ENCODE measurements around the gene ASPG. TPM values are rescaled to one million over a fixed set of nuclear protein-coding genes. Genes with fewer than 3 reads are reported as not detected.

Gene ASPG
- total RNA-seq = not detected in 2 replicates

DNA sequence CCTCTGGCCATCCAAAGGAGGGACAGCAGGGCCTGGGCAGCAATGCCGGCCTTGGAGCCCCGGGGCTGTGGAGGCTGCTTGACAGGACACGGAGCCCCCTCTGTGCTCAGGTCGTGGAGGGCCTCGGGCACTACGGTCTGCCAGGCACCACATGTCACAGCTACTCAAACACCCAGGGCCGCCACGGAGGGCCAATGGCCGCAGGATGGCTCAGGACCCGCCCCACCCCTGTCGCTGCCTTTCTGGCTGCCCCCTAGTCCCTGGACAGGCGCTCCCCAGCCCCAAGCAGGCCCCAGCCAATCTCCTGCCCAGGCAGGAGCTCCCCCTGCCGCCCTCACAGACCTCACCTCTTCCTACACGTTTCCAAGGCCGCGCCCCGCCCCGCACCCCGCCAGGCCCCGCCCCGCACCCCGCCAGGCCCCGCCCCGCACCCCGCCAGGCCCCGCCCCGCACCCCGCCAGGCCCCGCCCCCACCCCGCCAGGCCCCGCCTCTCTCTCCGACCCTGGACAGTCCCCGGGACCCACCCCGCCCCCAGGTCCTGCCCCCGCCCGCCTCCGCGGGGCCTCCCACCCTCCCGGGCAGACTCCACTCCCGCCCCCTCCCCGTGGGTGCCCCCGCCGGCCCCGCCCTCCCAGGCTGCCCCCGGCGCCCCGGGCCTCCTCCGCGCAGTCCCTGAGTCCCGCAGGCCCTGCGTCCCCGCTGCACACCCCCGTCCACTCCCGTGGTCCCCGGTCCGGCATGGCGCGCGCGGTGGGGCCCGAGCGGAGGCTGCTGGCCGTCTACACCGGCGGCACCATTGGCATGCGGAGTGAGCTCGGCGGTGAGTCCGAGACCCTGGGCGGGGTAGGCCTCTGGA, at the start of gene ASPG:
Gene ASPG, plus strand, starts transcription at position 669 of the 857 bp plus-strand sequence. Its CDS starts 71 bp downstream, at position 740.

DNA sequence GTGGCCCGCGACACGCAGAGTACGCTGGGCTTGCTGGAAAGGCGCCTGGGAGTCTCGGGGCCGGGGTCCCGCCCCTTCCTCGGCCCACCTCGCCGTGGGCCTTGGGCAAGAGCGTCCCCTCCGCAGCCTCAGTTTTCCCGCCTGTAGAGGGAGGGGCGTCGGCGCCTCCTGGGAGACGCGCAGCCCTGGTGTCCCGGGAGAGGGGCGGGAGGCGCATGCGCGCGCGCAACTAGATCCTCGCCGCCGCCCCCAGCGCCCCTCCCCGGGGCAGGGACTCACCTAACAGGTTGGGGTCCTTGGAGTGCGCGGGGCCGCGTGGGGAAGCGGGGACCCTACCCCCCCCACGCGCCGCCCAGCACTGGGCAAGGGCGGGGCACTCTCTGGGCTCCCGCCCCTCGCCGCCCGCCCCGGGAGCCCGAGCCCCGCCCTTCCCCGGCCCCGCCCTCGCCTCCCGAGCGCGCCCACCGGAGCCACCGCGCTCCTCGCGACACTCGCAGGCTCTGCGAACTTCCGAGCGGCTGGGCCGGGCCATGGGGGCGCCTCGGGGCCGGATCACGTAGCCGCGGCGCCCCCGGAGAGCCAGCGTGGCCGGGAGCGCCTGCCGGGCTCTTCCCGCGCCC, 52.7 kb downstream of the ASPG start, which contains the start of gene KIF26A:
Gene KIF26A, plus strand, starts transcription at position 490 of the 620 bp plus-strand sequence. CDS start 136 bp downstream, outside the sequence.

Other genes with a start within 250 kb of the ASPG start
- 4.8 and 7.0 TPM in 2 replicates for gene PPP1R13B, start 238.1 kb upstream of the ASPG start, total RNA-seq
- 0.62 and 0.91 TPM in 2 replicates for gene TDRD9, start 157.2 kb upstream of the ASPG start, total RNA-seq
- not detected in 2 replicates for gene RD3L, start 143.2 kb upstream of the ASPG start, total RNA-seq
- 0.08 and 0.38 TPM in 2 replicates for gene KIF26A, start 52.9 kb downstream of the ASPG start, total RNA-seq

Measured in hair follicular keratinocyte (primary cell).